ENCODE measurements around the gene INPP5D. TPM values are rescaled to one million over a fixed set of nuclear protein-coding genes. Genes with fewer than 3 reads are reported as not detected.

INPP5D gene
- total and polyA plus RNA-seq, 5 donors from 2014 or later = 56.9 to 278 (median 69.9) TPM

DNA sequence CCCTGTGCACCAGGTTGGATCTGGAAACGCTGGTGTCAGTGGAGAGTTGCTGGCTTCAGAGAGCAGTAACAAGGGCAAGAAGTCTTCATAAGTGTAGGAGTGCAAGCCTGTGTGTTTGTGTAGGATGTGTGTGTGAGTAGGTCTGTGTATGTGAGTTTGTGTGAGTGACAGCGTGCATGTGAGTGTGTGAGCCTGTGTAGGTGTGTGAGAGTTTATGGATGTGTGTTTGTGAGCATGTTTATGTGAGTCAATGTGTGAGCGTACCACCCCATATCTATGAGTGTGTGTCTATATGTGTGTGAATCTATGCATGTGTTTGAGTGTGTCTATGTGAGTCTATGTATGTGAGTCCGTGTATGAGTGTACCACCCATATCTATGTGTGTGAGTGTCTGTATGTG, 104.8 kb downstream of the INPP5D start:
- no peak overlapping the region for H3K27ac Mint-ChIP-seq
- Histone ChIP-seq H3K27ac (ENCODE audit: insufficient read depth, low read length, poor library complexity, severe bottlenecking) (no peak overlapping the region), H3K4me1 (ENCODE audit: control insufficient read depth, insufficient read depth, low read length, poor library complexity, severe bottlenecking) (peaks cover 4% of the 10 kb centered on the region), H3K36me3 (ENCODE audit: control insufficient read depth, insufficient read depth, low read length) (peaks cover 93% of the 10 kb centered on the region), H3K4me3 (ENCODE audit: low read depth, low read length) (no peak overlapping the region), H3K27me3 (ENCODE audit: control insufficient read depth, insufficient read depth, low read length) (no peaks in the 10 kb centered on the region), H3K9me3 (ENCODE audit: control insufficient read depth in 2 of 2, low read length in 2 of 2) (no peaks in the 10 kb centered on the region)
- DNase-seq (no peak), ATAC-seq (ENCODE audit: low read depth in 2 of 2) (no peak)
- H3K4me1 Mint-ChIP-seq = peaks cover 0 to 7% (median 0%) of the 10 kb centered on the region in 4 donors
- no peaks in the 10 kb centered on the region for H3K27me3 Mint-ChIP-seq
- H3K9me3 Mint-ChIP-seq = no peaks in the 10 kb centered on the region
- H3K4me3 Mint-ChIP-seq = no peak overlapping the region
- peaks cover 26% of the 10 kb centered on the region for H3K36me3 Mint-ChIP-seq

DNA sequence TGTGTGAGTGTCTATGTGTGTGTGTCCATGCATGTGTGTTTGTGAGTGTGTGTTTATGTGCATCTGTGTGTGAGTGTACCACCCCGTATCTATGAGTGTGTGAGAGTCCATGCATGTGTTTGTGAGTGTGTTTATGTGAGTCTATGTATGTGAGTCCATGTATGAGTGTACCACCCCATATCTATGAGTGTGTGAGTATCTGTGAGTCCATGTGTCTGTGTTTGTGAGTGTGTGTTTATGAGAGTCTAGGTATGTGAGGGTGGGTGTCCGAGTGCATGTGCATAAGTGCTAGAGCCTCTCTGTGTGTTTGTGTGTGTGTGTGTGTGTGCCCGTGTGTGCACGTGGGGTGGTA, 105.4 kb downstream of the INPP5D start:
- H3K4me3 ChIP-seq (ENCODE audit: low read depth, low read length) = no peak overlapping the region
- Mint-ChIP-seq H3K36me3 (peaks cover 21% of the 10 kb centered on the region), H3K4me1 (peaks cover 0 to 7% (median 0%) of the 10 kb centered on the region in 4 donors), H3K27ac (no peak overlapping the region), H3K9me3 (no peaks in the 10 kb centered on the region), H3K27me3 (no peaks in the 10 kb centered on the region), H3K4me3 (no peak overlapping the region)
- H3K9me3 ChIP-seq (ENCODE audit: control insufficient read depth in 2 of 2, low read length in 2 of 2) = no peaks in the 10 kb centered on the region
- peaks cover 4% of the 10 kb centered on the region for H3K4me1 ChIP-seq (ENCODE audit: control insufficient read depth, insufficient read depth, low read length, poor library complexity, severe bottlenecking)
- H3K36me3 ChIP-seq (ENCODE audit: control insufficient read depth, insufficient read depth, low read length) = peaks cover 92% of the 10 kb centered on the region
- no peaks in the 10 kb centered on the region for H3K27me3 ChIP-seq (ENCODE audit: control insufficient read depth, insufficient read depth, low read length)
- H3K27ac ChIP-seq (ENCODE audit: insufficient read depth, low read length, poor library complexity, severe bottlenecking) = peak overlapping the region; percentile 48
- DNase-seq = no peak
- ATAC-seq (ENCODE audit: low read depth in 2 of 2) = peak in 1 of 2 donors; percentile 14

DNA sequence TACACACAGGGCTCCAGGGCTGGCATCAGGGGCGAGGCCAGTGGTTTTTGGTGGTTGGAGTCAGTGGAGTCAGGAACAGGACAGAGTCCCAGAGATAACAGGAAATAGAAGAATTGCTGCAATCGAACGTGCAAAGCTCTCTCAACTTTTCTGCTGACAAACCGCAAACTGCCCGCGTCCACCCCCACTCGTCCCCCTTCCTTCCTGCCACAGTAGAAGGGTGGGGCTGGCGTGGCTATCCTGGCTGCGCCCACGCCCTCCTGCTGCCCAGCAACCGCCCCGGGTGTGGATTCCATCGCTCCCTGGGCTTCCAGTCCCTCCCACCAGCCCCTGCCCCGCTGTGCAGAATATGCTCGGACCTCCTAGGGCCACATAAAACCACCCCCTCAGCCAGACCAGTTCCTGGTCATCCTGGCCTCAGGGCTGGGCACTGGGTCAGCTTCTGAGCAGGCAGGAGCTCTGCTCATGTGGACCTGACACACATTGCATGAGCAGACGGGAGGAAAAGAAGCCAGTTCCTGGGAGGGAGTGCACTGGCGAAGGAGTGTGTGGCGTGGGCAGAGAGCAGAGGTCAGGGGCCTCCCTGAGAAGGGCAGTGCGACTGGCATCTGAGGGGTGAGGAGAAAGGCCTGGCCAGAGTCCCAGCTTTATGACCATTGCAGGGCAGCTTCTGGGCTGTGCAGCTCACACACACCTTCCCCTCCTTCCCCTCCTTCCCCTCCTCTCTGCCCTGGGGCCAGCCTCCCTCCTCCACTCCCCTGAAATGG, 105.9 kb downstream of the INPP5D start:
- Mint-ChIP-seq H3K27me3 (no peaks in the 10 kb centered on the region), H3K4me1 (peaks cover 0 to 7% (median 0%) of the 10 kb centered on the region in 4 donors), H3K27ac (peak overlapping the region in 1 of 3 donors; percentile 27), H3K9me3 (no peaks in the 10 kb centered on the region), H3K36me3 (peaks cover 21% of the 10 kb centered on the region), H3K4me3 (no peak overlapping the region)
- DNase-seq = peak in 1 of 3 donors; percentile 69
- Histone ChIP-seq H3K4me1 (ENCODE audit: control insufficient read depth, insufficient read depth, low read length, poor library complexity, severe bottlenecking) (peaks cover 4% of the 10 kb centered on the region), H3K4me3 (ENCODE audit: low read depth, low read length) (no peak overlapping the region), H3K27me3 (ENCODE audit: control insufficient read depth, insufficient read depth, low read length) (no peaks in the 10 kb centered on the region), H3K27ac (ENCODE audit: insufficient read depth, low read length, poor library complexity, severe bottlenecking) (peak overlapping the region; percentile 48), H3K9me3 (ENCODE audit: control insufficient read depth in 2 of 2, low read length in 2 of 2) (no peaks in the 10 kb centered on the region), H3K36me3 (ENCODE audit: control insufficient read depth, insufficient read depth, low read length) (peaks cover 93% of the 10 kb centered on the region)
- peak; percentile 32 to 42 for ATAC-seq (ENCODE audit: low read depth in 2 of 2)

DNA sequence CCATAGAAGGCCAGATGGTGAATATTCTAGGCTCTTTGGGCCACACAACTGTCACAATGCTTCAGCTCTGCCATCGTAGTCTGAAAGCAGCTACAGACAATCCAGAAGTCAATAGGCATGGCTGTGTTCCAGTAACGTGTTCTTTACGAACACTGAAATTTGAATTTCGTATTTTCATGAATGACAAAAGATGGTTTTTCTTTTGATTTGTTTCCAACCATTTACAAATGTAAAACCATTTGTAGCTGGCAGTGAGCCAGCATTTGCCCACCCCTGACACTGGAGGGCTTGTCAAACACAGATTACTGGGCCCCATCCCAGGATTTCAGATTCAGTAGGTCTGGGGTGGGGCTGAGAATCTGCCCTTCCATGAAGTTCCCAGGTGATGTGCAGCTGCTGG, 108.3 kb downstream of the INPP5D start:
- Histone ChIP-seq H3K36me3 (ENCODE audit: control insufficient read depth, insufficient read depth, low read length) (peaks cover 89% of the 10 kb centered on the region), H3K4me3 (ENCODE audit: low read depth, low read length) (no peak overlapping the region), H3K27ac (ENCODE audit: insufficient read depth, low read length, poor library complexity, severe bottlenecking) (no peak overlapping the region), H3K9me3 (ENCODE audit: control insufficient read depth in 2 of 2, low read length in 2 of 2) (no peaks in the 10 kb centered on the region), H3K27me3 (ENCODE audit: control insufficient read depth, insufficient read depth, low read length) (no peaks in the 10 kb centered on the region), H3K4me1 (ENCODE audit: control insufficient read depth, insufficient read depth, low read length, poor library complexity, severe bottlenecking) (peaks cover 4% of the 10 kb centered on the region)
- H3K27ac Mint-ChIP-seq = no peak overlapping the region
- peaks cover 30% of the 10 kb centered on the region for H3K36me3 Mint-ChIP-seq
- ATAC-seq (ENCODE audit: low read depth in 2 of 2) = no peak
- H3K27me3 Mint-ChIP-seq = no peaks in the 10 kb centered on the region
- peaks cover 0 to 13% (median 0%) of the 10 kb centered on the region in 4 donors for H3K4me1 Mint-ChIP-seq
- no peak for DNase-seq
- no peaks in the 10 kb centered on the region for H3K9me3 Mint-ChIP-seq
- H3K4me3 Mint-ChIP-seq = no peak overlapping the region

DNA sequence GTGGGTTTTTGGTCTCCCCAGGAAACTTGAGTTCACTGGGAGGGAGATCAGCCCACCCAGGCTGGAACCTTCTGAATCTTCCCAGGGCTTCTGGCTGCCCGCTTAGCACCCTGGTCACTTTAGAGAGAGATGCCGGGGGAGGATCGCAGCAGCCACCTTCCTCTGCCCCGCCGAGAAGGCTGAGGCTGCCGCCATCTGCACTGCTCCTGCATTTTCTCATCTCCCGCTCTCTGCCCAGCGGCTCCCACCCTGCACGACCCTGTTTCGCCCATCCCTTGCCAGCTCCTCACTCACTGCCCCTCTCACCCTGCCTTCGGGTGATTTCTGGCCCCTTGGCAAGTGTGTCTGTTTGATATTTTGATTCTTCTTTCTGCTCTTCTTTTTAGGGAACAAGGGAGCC, 108.8 kb downstream of the INPP5D start:
- H3K4me1 ChIP-seq (ENCODE audit: control insufficient read depth, insufficient read depth, low read length, poor library complexity, severe bottlenecking) = peaks cover 4% of the 10 kb centered on the region
- no peak for DNase-seq
- H3K4me3 ChIP-seq (ENCODE audit: low read depth, low read length) = no peak overlapping the region

DNA sequence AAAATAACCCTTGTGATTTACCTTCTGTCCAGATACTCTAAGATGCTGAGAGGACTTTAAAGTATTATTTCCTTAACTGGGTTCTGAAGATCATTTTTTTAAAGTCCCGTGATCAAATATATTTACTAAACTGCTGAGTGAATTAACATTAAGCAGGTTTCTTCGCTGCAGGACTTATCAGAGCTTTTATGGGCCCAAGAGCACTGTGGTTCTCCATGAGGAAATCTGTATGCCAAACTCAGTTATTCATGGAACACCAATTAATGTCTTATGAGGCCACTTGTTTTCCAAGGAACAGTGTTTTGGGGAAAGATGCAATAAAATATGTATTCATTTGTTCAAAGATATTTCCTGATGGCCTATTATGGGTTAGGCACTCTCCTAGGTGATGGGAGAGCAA, 111.2 kb downstream of the INPP5D start:
- H3K36me3 ChIP-seq (ENCODE audit: control insufficient read depth, insufficient read depth, low read length) = peaks cover 78% of the 10 kb centered on the region
- Mint-ChIP-seq H3K36me3 (peaks cover 38% of the 10 kb centered on the region), H3K27ac (peak overlapping the region in 2 of 3 donors; percentile 64 to 96)

More for the DNA sequence above, 108.8 kb downstream of the INPP5D start:
- no peaks in the 10 kb centered on the region for H3K27me3 ChIP-seq (ENCODE audit: control insufficient read depth, insufficient read depth, low read length)
- Mint-ChIP-seq H3K27ac (peak overlapping the region in 2 of 3 donors; percentile 27 to 57), H3K27me3 (no peaks in the 10 kb centered on the region), H3K9me3 (no peaks in the 10 kb centered on the region), H3K36me3 (peaks cover 28% of the 10 kb centered on the region), H3K4me3 (no peak overlapping the region), H3K4me1 (peaks cover 0 to 13% (median 0%) of the 10 kb centered on the region in 4 donors)
- H3K9me3 ChIP-seq (ENCODE audit: control insufficient read depth in 2 of 2, low read length in 2 of 2) = no peaks in the 10 kb centered on the region
- no peak overlapping the region for H3K27ac ChIP-seq (ENCODE audit: insufficient read depth, low read length, poor library complexity, severe bottlenecking)
- H3K36me3 ChIP-seq (ENCODE audit: control insufficient read depth, insufficient read depth, low read length) = peaks cover 89% of the 10 kb centered on the region
- no peak for ATAC-seq (ENCODE audit: low read depth in 2 of 2)

DNA sequence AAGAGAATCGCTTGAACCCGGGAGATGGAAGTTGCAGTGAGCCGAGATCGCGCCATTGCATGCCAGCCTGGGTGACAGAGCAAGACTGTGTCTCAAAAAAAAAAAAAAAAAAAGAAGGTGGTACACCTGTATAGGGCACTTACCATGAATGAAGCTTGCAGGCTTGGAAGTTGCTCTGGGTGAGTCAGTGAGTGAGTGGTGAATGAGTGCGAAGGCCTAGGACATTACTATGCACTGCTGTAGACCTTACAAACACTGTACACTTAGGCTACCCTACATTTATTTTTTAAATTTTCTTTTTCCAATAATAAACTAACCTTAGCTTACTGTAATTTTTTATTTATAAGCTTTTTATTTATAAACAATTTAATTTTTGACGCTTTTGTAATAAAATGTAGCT, 113.0 kb downstream of the INPP5D start:
- no peak overlapping the region for H3K4me3 Mint-ChIP-seq
- no peaks in the 10 kb centered on the region for H3K27me3 Mint-ChIP-seq
- H3K27ac Mint-ChIP-seq = no peak overlapping the region
- H3K4me1 ChIP-seq (ENCODE audit: control insufficient read depth, insufficient read depth, low read length, poor library complexity, severe bottlenecking) = no peaks in the 10 kb centered on the region
- H3K4me3 ChIP-seq (ENCODE audit: low read depth, low read length) = no peak overlapping the region
- peaks cover 40% of the 10 kb centered on the region for H3K36me3 Mint-ChIP-seq
- ATAC-seq (ENCODE audit: low read depth in 2 of 2) = no peak
- no peak for DNase-seq
- peaks cover 0 to 8% (median 0%) of the 10 kb centered on the region in 4 donors for H3K4me1 Mint-ChIP-seq
- no peaks in the 10 kb centered on the region for H3K9me3 ChIP-seq (ENCODE audit: control insufficient read depth in 2 of 2, low read length in 2 of 2)
- no peaks in the 10 kb centered on the region for H3K9me3 Mint-ChIP-seq
- H3K36me3 ChIP-seq (ENCODE audit: control insufficient read depth, insufficient read depth, low read length) = peaks cover 79% of the 10 kb centered on the region
- no peak overlapping the region for H3K27ac ChIP-seq (ENCODE audit: insufficient read depth, low read length, poor library complexity, severe bottlenecking)
- H3K27me3 ChIP-seq (ENCODE audit: control insufficient read depth, insufficient read depth, low read length) = no peaks in the 10 kb centered on the region

More for the DNA sequence above, 111.2 kb downstream of the INPP5D start:
- Histone ChIP-seq H3K4me3 (ENCODE audit: low read depth, low read length) (no peak overlapping the region), H3K4me1 (ENCODE audit: control insufficient read depth, insufficient read depth, low read length, poor library complexity, severe bottlenecking) (peaks cover under 1% of the 10 kb centered on the region), H3K27me3 (ENCODE audit: control insufficient read depth, insufficient read depth, low read length) (no peaks in the 10 kb centered on the region), H3K27ac (ENCODE audit: insufficient read depth, low read length, poor library complexity, severe bottlenecking) (no peak overlapping the region), H3K9me3 (ENCODE audit: control insufficient read depth in 2 of 2, low read length in 2 of 2) (no peaks in the 10 kb centered on the region)
- no peak for ATAC-seq (ENCODE audit: low read depth in 2 of 2)
- Mint-ChIP-seq H3K9me3 (no peaks in the 10 kb centered on the region), H3K4me1 (peaks cover 0 to 6% (median 0%) of the 10 kb centered on the region in 4 donors), H3K27me3 (no peaks in the 10 kb centered on the region), H3K4me3 (peak overlapping the region in 1 of 4 donors; percentile 15)
- DNase-seq = no peak

DNA sequence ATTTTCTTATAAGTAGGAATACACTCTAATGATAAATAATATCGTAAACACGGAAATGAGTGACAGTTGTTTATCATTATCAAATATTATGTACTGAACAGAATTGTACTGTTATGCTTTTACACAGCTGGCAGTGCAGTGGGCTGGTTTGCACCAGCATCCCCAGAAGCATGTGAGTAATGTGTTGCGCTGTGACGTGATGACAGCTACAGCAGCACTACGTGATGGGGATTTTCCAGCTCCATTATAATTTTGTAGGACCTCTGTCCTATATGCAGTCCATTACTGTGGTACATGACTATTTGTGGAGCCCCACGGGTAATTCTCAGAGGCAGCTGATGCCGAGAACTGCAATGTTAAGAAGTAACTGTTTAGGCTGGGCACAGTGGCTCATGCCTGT, 114.0 kb downstream of the INPP5D start:
- DNase-seq (no peak), ATAC-seq (ENCODE audit: low read depth in 2 of 2) (no peak)
- no peaks in the 10 kb centered on the region for H3K9me3 Mint-ChIP-seq
- peaks cover 41% of the 10 kb centered on the region for H3K36me3 Mint-ChIP-seq
- Histone ChIP-seq H3K36me3 (ENCODE audit: control insufficient read depth, insufficient read depth, low read length) (peaks cover 78% of the 10 kb centered on the region), H3K4me3 (ENCODE audit: low read depth, low read length) (no peak overlapping the region), H3K27ac (ENCODE audit: insufficient read depth, low read length, poor library complexity, severe bottlenecking) (no peak overlapping the region), H3K27me3 (ENCODE audit: control insufficient read depth, insufficient read depth, low read length) (no peaks in the 10 kb centered on the region), H3K4me1 (ENCODE audit: control insufficient read depth, insufficient read depth, low read length, poor library complexity, severe bottlenecking) (no peaks in the 10 kb centered on the region), H3K9me3 (ENCODE audit: control insufficient read depth in 2 of 2, low read length in 2 of 2) (no peaks in the 10 kb centered on the region)
- no peak overlapping the region for H3K4me3 Mint-ChIP-seq
- no peak overlapping the region for H3K27ac Mint-ChIP-seq
- H3K4me1 Mint-ChIP-seq = peaks cover 0 to 11% (median 1%) of the 10 kb centered on the region in 4 donors
- no peaks in the 10 kb centered on the region for H3K27me3 Mint-ChIP-seq
